Adrenal gland (tissue), 5 donors: Measurements from ENCODE around the gene HECA.

Experiments used
- POLR2A ChIP-seq, 2 donors: fragments of 450-650 bp; IDR thresholded peaks; one replicate each; pipeline ENCODE4 v1.6.1; 2017; ENCODE audit warnings: antibody characterized with exemption in 2 of 2, mild to moderate bottlenecking in 2 of 2, moderate library complexity in 1 of 2
- TF ChIP-seq, protein P1 (sequence below), 6 experiments: fragments of 450-650 bp in 4 of 6; fragments of 200-600 bp in 2 of 6; sonication (generic) in 1 of 6; IDR thresholded peaks; 1 replicate in 5 of 6; 2 replicates in 1 of 6; pipeline versions ENCODE4 v1.5.1 to v1.8.0; 2016 to 2021; ENCODE audit warnings: antibody characterized with exemption in 6 of 6, mild to moderate bottlenecking in 2 of 6, moderate library complexity in 1 of 6
- donor health status: DM: no; HTN: no; CAD: no.

DNA sequence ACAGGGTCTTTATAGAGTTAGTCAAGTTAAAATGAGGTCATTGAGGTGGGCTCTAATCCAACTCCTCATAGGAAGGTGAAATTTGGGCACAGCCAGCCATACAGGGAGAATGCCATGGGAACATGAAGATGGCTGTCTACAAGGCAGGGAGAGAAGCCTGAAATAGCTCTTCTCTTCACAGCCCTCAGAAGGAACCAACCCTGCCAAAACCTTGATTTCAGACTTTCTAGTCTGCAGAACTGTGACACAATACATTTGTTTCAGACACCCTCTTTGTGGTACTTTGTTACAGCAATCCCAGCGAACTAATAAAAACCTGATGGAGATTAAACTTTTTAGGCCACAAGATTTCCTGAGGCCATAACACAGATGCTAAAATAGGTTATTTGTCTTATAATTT is 43.1 kb upstream of the HECA start:
- TF ChIP-seq, protein P1, sequence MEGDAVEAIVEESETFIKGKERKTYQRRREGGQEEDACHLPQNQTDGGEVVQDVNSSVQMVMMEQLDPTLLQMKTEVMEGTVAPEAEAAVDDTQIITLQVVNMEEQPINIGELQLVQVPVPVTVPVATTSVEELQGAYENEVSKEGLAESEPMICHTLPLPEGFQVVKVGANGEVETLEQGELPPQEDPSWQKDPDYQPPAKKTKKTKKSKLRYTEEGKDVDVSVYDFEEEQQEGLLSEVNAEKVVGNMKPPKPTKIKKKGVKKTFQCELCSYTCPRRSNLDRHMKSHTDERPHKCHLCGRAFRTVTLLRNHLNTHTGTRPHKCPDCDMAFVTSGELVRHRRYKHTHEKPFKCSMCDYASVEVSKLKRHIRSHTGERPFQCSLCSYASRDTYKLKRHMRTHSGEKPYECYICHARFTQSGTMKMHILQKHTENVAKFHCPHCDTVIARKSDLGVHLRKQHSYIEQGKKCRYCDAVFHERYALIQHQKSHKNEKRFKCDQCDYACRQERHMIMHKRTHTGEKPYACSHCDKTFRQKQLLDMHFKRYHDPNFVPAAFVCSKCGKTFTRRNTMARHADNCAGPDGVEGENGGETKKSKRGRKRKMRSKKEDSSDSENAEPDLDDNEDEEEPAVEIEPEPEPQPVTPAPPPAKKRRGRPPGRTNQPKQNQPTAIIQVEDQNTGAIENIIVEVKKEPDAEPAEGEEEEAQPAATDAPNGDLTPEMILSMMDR (IDR thresholded peaks at IDR 0.05) = no peak
- no peak for TF ChIP-seq POLR2A (IDR thresholded peaks at IDR 0.05)
